OCI-LY1 (cell line): Measurements from ENCODE around the gene TMC2.

Experiments used
- H2AFZ ChIP-seq: fragments of 200-600 bp; sonication (generic), shearing (Covaris generic); 2 replicates; pipeline ENCODE4 v1.6.0; 2014; ENCODE audit warnings: antibody characterized with exemption, mild to moderate bottlenecking, low read length
- H3F3A ChIP-seq: fragments of 200-600 bp; sonication (generic), shearing (Covaris generic); 2 replicates; pipeline ENCODE4 v1.6.0; 2014; ENCODE audit warnings: mild to moderate bottlenecking, antibody characterized with exemption, low read length, moderate library complexity; ENCODE audit not compliant: insufficient read depth
- H3K27ac ChIP-seq: fragments of 200-600 bp; sonication (generic); 2 replicates; pipeline ENCODE4 v1.5.1; 2014; ENCODE audit warnings: low read length, mixed run types, mild to moderate bottlenecking, low read depth; ENCODE audit not compliant: poor library complexity, severe bottlenecking
- H3K27me3 ChIP-seq: fragments of 200-600 bp; sonication (generic); 2 replicates; pipeline ENCODE4 v1.6.0; 2014; ENCODE audit warnings: antibody characterized with exemption, mild to moderate bottlenecking, low read length, moderate library complexity; ENCODE audit not compliant: insufficient read depth
- H3K36me3 ChIP-seq: fragments of 200-600 bp; sonication (generic); 2 replicates; pipeline ENCODE4 v1.6.1; 2014; ENCODE audit warnings: mild to moderate bottlenecking, antibody characterized with exemption, low read length, moderate library complexity, mixed read lengths; ENCODE audit not compliant: insufficient read depth
- H3K4me1 ChIP-seq: fragments of 200-600 bp; sonication (generic); 2 replicates; pipeline ENCODE4 v1.5.1; 2014; ENCODE audit warnings: mild to moderate bottlenecking, low read length, moderate library complexity; ENCODE audit not compliant: insufficient read depth, severe bottlenecking
- H3K4me2 ChIP-seq: fragments of 200-600 bp; sonication (generic), shearing (Covaris generic); 2 replicates; pipeline ENCODE4 v1.6.1; 2014; ENCODE audit warnings: low read length
- H3K4me3 ChIP-seq: fragments of 200-600 bp; sonication (generic); 2 replicates; pipeline ENCODE4 v1.5.1; 2014; ENCODE audit warnings: low read length, low read depth, mild to moderate bottlenecking, mixed read lengths; ENCODE audit not compliant: poor library complexity, severe bottlenecking
- H3K79me2 ChIP-seq: fragments of 200-600 bp; shearing (Covaris generic); 2 replicates; pipeline ENCODE4 v1.6.1; 2016; ENCODE audit warnings: mixed run types, low read length, mixed read lengths; ENCODE audit not compliant: insufficient read depth
- H3K9ac ChIP-seq: fragments of 200-600 bp; sonication (generic), shearing (Covaris generic); 2 replicates; pipeline ENCODE4 v1.6.1; 2014; ENCODE audit warnings: mild to moderate bottlenecking, low read length, mixed read lengths
- H3K9me2 ChIP-seq: fragments of 200-600 bp; sonication (generic), shearing (Covaris generic); 2 replicates; pipeline ENCODE4 v1.6.1; 2014; ENCODE audit warnings: low read depth, mild to moderate bottlenecking, low read length, mixed read lengths
- H3K9me3 ChIP-seq: fragments of 200-600 bp; shearing (Covaris generic); 2 replicates; pipeline ENCODE4 v1.6.1; 2014; ENCODE audit warnings: low read length, mixed read lengths
- H4K20me1 ChIP-seq: fragments of 200-600 bp; sonication (generic), shearing (Covaris generic); 2 replicates; pipeline ENCODE4 v1.6.0; 2016; ENCODE audit warnings: mild to moderate bottlenecking, low read length; ENCODE audit not compliant: insufficient read depth
- EZH2 ChIP-seq: fragments of 200-600 bp; sonication (generic), shearing (Covaris generic); IDR thresholded peaks from 2 replicates; pipeline ENCODE4 v1.8.0; 2017; ENCODE audit warnings: borderline replicate concordance, mixed run types, mild to moderate bottlenecking, antibody characterized with exemption, low read length, moderate library complexity, mixed read lengths
- TF ChIP-seq, protein P1 (sequence below): fragments of 200-600 bp; sonication (generic), shearing (Covaris generic); IDR thresholded peaks from 2 replicates; pipeline ENCODE4 v1.5.1; 2017; ENCODE audit warnings: mild to moderate bottlenecking, antibody characterized with exemption, low read length, moderate library complexity, mixed read lengths

Gene TMC2

DNA sequence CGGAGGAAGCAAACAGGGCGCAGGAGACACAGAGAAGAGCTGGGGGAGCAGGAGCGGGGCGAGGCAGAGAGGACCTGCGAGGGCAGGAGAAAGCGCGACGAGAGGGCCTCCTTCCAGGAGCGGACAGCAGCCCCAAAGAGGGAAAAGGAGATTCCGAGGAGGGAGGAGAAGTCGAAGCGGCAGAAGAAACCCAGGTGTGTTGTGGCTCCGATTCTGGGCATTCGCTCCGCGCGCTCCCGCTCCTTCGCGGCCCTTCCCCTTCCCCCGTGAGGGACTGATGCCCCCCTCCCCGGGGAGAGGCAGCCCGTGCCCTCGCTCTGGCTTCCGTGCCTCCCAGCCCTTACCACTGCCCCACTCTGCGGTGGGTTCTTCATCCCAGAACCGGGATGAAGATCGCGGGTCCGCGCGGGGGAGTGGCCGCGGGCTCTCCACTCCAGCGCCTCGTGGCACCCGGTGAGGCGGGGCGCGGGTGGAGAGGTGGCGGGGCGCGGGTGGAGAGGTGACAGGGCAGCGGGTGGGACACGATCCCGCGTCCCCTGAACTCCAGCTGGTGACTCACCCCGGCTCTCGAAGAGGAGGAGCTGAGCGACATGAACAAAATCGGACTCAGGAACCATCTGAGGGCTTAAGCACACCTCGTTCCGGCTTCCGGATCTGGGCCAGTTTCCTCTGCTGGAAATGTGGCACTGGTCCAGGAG lies 22.4 kb downstream of the TMC2 start:
- Histone ChIP-seq H3K79me2 (no peaks in the 10 kb centered on the region), H3K9ac (no peak overlapping the region), H3K9me2 (no peaks in the 10 kb centered on the region), H3K9me3 (no peaks in the 10 kb centered on the region), H4K20me1 (no peaks in the 10 kb centered on the region), H3K4me2 (no peak overlapping the region), H2AFZ (no peak overlapping the region), H3K36me3 (no peaks in the 10 kb centered on the region), H3K27ac (no peak overlapping the region), H3K27me3 (no peaks in the 10 kb centered on the region), H3F3A (no peaks in the 10 kb centered on the region), H3K4me3 (no peak overlapping the region), H3K4me1 (no peaks in the 10 kb centered on the region)
- TF ChIP-seq, protein P1, sequence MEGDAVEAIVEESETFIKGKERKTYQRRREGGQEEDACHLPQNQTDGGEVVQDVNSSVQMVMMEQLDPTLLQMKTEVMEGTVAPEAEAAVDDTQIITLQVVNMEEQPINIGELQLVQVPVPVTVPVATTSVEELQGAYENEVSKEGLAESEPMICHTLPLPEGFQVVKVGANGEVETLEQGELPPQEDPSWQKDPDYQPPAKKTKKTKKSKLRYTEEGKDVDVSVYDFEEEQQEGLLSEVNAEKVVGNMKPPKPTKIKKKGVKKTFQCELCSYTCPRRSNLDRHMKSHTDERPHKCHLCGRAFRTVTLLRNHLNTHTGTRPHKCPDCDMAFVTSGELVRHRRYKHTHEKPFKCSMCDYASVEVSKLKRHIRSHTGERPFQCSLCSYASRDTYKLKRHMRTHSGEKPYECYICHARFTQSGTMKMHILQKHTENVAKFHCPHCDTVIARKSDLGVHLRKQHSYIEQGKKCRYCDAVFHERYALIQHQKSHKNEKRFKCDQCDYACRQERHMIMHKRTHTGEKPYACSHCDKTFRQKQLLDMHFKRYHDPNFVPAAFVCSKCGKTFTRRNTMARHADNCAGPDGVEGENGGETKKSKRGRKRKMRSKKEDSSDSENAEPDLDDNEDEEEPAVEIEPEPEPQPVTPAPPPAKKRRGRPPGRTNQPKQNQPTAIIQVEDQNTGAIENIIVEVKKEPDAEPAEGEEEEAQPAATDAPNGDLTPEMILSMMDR = no peak
- no peak for TF ChIP-seq EZH2

DNA sequence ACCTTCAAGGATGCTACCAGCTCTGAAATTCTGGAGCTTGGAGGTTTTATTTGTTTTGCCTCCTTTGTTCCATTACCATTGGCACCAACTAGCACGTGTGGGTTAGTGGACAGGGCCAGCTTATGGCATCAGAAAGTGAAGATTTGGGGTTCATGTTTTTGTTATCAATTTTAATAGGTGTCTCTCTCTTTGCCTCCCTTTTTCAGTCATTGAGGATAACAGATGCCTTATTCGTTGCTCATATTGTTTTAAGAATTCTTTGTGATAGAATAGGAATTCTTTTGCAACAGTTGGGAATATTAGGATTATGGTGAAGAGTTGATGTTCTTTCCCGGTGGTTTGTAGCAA lies 22.9 kb downstream of the TMC2 start:
- TF ChIP-seq, protein P1 = no peak
- no peak for TF ChIP-seq EZH2
- H3K9me3 ChIP-seq = no peaks in the 10 kb centered on the region
- no peak overlapping the region for H3K27ac ChIP-seq
- H3K27me3 ChIP-seq = no peaks in the 10 kb centered on the region
- no peak overlapping the region for H2AFZ ChIP-seq
- no peaks in the 10 kb centered on the region for H3K4me1 ChIP-seq
- no peaks in the 10 kb centered on the region for H3K79me2 ChIP-seq
- no peaks in the 10 kb centered on the region for H4K20me1 ChIP-seq
- H3K4me3 ChIP-seq = no peak overlapping the region
- H3K9ac ChIP-seq = no peak overlapping the region
- H3K4me2 ChIP-seq = no peak overlapping the region
- no peaks in the 10 kb centered on the region for H3K36me3 ChIP-seq
- H3K9me2 ChIP-seq = no peaks in the 10 kb centered on the region
- no peaks in the 10 kb centered on the region for H3F3A ChIP-seq

DNA sequence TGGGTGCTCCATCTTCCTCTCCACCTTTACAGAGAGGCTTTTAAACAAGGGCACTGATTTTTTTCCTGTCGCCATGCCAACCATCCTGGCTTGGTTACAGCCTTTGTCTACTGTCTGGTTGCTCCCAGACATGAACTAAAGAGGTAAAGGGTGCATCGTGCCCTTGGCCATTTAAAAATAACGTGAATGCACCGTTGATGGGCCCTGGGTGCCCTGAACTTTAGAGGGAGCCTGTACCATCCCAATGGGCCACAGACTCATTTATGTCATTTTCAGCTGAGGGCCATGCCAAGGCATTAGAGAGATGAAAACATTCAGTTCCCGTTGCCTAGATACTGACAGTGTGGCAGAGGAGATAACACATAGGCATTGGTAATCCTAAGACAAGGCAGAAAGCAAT lies 23.3 kb downstream of the TMC2 start:
- Histone ChIP-seq H3F3A (no peaks in the 10 kb centered on the region), H3K4me1 (no peaks in the 10 kb centered on the region), H3K9me3 (no peaks in the 10 kb centered on the region), H4K20me1 (no peaks in the 10 kb centered on the region), H3K79me2 (no peaks in the 10 kb centered on the region), H3K27ac (no peak overlapping the region), H3K27me3 (no peaks in the 10 kb centered on the region), H2AFZ (no peak overlapping the region), H3K36me3 (no peaks in the 10 kb centered on the region), H3K4me2 (no peak overlapping the region), H3K9ac (no peak overlapping the region), H3K4me3 (no peak overlapping the region), H3K9me2 (no peaks in the 10 kb centered on the region)
- TF ChIP-seq, protein P1 = no peak
- no peak for TF ChIP-seq EZH2
